Colonic mucosa (tissue), 4 donors: Measurements from ENCODE around the gene TAGLN. TPM values are rescaled to one million over a fixed set of nuclear protein-coding genes. Genes with fewer than 3 reads are reported as not detected.

Experiments used
- DNase-seq: peaks from one replicate; pipeline ENCODE4 v3.0.0-alpha.2; 2020
- H3K27ac ChIP-seq: fragments of 200-600 bp; one replicate; pipeline ENCODE4 v1.8.0; 2021
- H3K27me3 ChIP-seq: fragments of 200-600 bp; one replicate; pipeline ENCODE4 v1.8.0; 2021
- H3K36me3 ChIP-seq: fragments of 200-600 bp; one replicate; pipeline ENCODE4 v1.8.0; 2021
- H3K4me1 ChIP-seq: fragments of 200-600 bp; one replicate; pipeline ENCODE4 v1.8.0; 2021; ENCODE audit warnings: mild to moderate bottlenecking
- H3K4me3 ChIP-seq: fragments of 200-600 bp; one replicate; pipeline ENCODE4 v1.8.0; 2021
- H3K9ac ChIP-seq, 2 donors: one replicate each; pipeline ENCODE4 v1.7.0; 2013; ENCODE audit warnings: control low read depth in 2 of 2, low read depth in 2 of 2, low read length in 2 of 2
- H3K9me3 ChIP-seq: fragments of 200-600 bp; one replicate; pipeline ENCODE4 v1.8.0; 2021
- CTCF ChIP-seq: fragments of 200-600 bp; IDR thresholded peaks from one replicate; pipeline ENCODE4 v1.8.0; 2022; ENCODE audit warnings: antibody characterized with exemption, mild to moderate bottlenecking
- intact Hi-C: fragments of 100-400 bp; cut with DNase I; formaldehyde crosslinking; loops from one replicate; pipeline ENCODE4 v1.14.1; 2022
- total RNA-seq, 2 donors: library from RNA; stranded (reverse); fragmentation: NEBNext Ultra II Directional in 1 of 2; extraction: Animal tissue kit (Norgen Biotek cat#: 25700) in 1 of 2; gene quantifications; one replicate each; pipeline ENCODE4 v1.2.1, GENCODE V29; 2021
- donor health status: healthy.
- donor health status: DM: no; HTN: no; CAD: no.
- donor health status: DM: no; HTN: no; CAD: no.

The TAGLN gene
- total RNA-seq, 2 donors from 2014 or later = 86.8 to 989 TPM

- no peak overlapping the region for H3K4me3 ChIP-seq
- DNase-seq = no peak
- peak overlapping the region; percentile 75 for H3K27ac ChIP-seq
- intact Hi-C loops = loop anchor here (5.0 to 10.0 kb wide), 3 partner anchors 121 to 433 kb away; partner anchors contain the start of gene APOA5
- peaks cover 15% of the 10 kb centered on the region for H3K36me3 ChIP-seq
- TF ChIP-seq CTCF = no peak
- peaks cover 29% of the 10 kb centered on the region for H3K4me1 ChIP-seq
- H3K9ac ChIP-seq = peak overlapping the region in 1 of 2 donors; percentile 54
- H3K27me3 ChIP-seq = no peaks in the 10 kb centered on the region
- H3K9me3 ChIP-seq = no peaks in the 10 kb centered on the region
These were observed 26.5 kb downstream of the TAGLN start for GRCh38 chr11:117225553-117226170.

GRCh38 chr11:117226388-117227385, 27.5 kb downstream of the TAGLN start:
- DNase-seq = no peak
- H3K4me1 ChIP-seq = peaks cover 19% of the 10 kb centered on the region
- H3K9me3 ChIP-seq = no peaks in the 10 kb centered on the region
- no peak overlapping the region for H3K4me3 ChIP-seq
- intact Hi-C loops = loop anchor here (5.0 to 10.0 kb wide), 3 partner anchors 122 to 434 kb away; partner anchors contain the start of gene APOA5
- no peak overlapping the region for H3K9ac ChIP-seq
- no peak overlapping the region for H3K27ac ChIP-seq
- TF ChIP-seq CTCF = peak; percentile 62
- H3K27me3 ChIP-seq = no peaks in the 10 kb centered on the region
- H3K36me3 ChIP-seq = peaks cover 9% of the 10 kb centered on the region

GRCh38 chr11:117228091-117228490, 28.9 kb downstream of the TAGLN start:
- Histone ChIP-seq H3K9ac (no peak overlapping the region), H3K27me3 (no peaks in the 10 kb centered on the region), H3K27ac (no peak overlapping the region), H3K4me1 (peaks cover 15% of the 10 kb centered on the region), H3K4me3 (no peak overlapping the region), H3K9me3 (no peaks in the 10 kb centered on the region), H3K36me3 (peaks cover 9% of the 10 kb centered on the region)
- intact Hi-C loops = loop anchor here (5.0 to 10.0 kb wide), 3 partner anchors 123 to 436 kb away; partner anchors contain the start of gene APOA5
- no peak for DNase-seq
- no peak for TF ChIP-seq CTCF

- H3K4me1 ChIP-seq = peaks cover 15% of the 10 kb centered on the region
- peaks cover 9% of the 10 kb centered on the region for H3K36me3 ChIP-seq
- H3K9ac ChIP-seq = no peak overlapping the region
- intact Hi-C loops = loop anchor here (5.0 to 10.0 kb wide), 3 partner anchors 125 to 437 kb away; partner anchors contain the start of gene APOA5
- no peak for DNase-seq
- no peak overlapping the region for H3K4me3 ChIP-seq
- no peak for TF ChIP-seq CTCF
- H3K27ac ChIP-seq = no peak overlapping the region
- no peaks in the 10 kb centered on the region for H3K9me3 ChIP-seq
- H3K27me3 ChIP-seq = no peaks in the 10 kb centered on the region
These were observed 30.2 kb downstream of the TAGLN start for GRCh38 chr11:117229411-117229810.

- no peaks in the 10 kb centered on the region for H3K27me3 ChIP-seq
- no peak overlapping the region for H3K27ac ChIP-seq
- no peaks in the 10 kb centered on the region for H3K9me3 ChIP-seq
- H3K4me3 ChIP-seq = no peak overlapping the region
- peaks cover 9% of the 10 kb centered on the region for H3K36me3 ChIP-seq
- H3K9ac ChIP-seq = peak overlapping the region in 1 of 2 donors; percentile 100
- no peak for TF ChIP-seq CTCF
- intact Hi-C loops = loop anchor here (2.0 to 10.0 kb wide), 5 partner anchors 49 to 438 kb away; partner anchors contain the start of genes APOA5 and CEP164
- H3K4me1 ChIP-seq = peaks cover 15% of the 10 kb centered on the region
- DNase-seq = no peak
These were observed 30.7 kb downstream of the TAGLN start for GRCh38 chr11:117229931-117230285.
